Activated CD8-positive, alpha-beta memory T cell treated with anti-CD3 and anti-CD28 coated beads, Interleukin-2, amount 10 ng/mL, durations not matched to agents 7 days and 5 days (primary cell): ENCODE data around the gene MAP7D2. TPM values are rescaled to one million over a fixed set of nuclear protein-coding genes. Genes with fewer than 3 reads are reported as not detected.

ENCODE experiments used
- ATAC-seq: fragments of 150-1000 bp; cut with Tn5 transposase; one replicate; pipeline ENCODE4 v1.10.0; 2021; ENCODE audit warnings: moderate library complexity
- CTCF ChIA-PET: fragments of 350-600 bp; sonication (Branson Sonifier 250); formaldehyde crosslinking; loops from one replicate; lab custom pipeline; 2021; ENCODE audit warnings: antibody characterized with exemption; lab: Charles Lee
- DNase-seq: peaks from one replicate; pipeline ENCODE4 v3.0.0-alpha.2; 2020
- H3K27ac Mint-ChIP-seq: one replicate; pipeline ENCODE4 v1.8.0; 2021; ENCODE audit warnings: mild to moderate bottlenecking, mixed read lengths
- H3K27me3 Mint-ChIP-seq: one replicate; pipeline ENCODE4 v1.8.0; 2021; ENCODE audit warnings: mixed read lengths
- H3K36me3 Mint-ChIP-seq: one replicate; pipeline ENCODE4 v1.8.0; 2021; ENCODE audit warnings: mild to moderate bottlenecking, mixed read lengths
- H3K4me1 Mint-ChIP-seq: one replicate; pipeline ENCODE4 v1.8.0; 2021; ENCODE audit warnings: mixed read lengths
- H3K4me3 Mint-ChIP-seq: one replicate; pipeline ENCODE4 v1.8.0; 2021; ENCODE audit warnings: mild to moderate bottlenecking, moderate library complexity, mixed read lengths
- H3K9me3 Mint-ChIP-seq: one replicate; pipeline ENCODE4 v1.8.0; 2022; ENCODE audit warnings: low read depth, mixed read lengths
- total RNA-seq, 2 experiments: library from RNA; stranded (reverse); gene quantifications; one replicate each; pipeline ENCODE4 v1.2.3, GENCODE V29; 2021

The MAP7D2 gene
- total RNA-seq, 2 experiments from 2014 or later, result 0.15 to 0.40 TPM

DNA sequence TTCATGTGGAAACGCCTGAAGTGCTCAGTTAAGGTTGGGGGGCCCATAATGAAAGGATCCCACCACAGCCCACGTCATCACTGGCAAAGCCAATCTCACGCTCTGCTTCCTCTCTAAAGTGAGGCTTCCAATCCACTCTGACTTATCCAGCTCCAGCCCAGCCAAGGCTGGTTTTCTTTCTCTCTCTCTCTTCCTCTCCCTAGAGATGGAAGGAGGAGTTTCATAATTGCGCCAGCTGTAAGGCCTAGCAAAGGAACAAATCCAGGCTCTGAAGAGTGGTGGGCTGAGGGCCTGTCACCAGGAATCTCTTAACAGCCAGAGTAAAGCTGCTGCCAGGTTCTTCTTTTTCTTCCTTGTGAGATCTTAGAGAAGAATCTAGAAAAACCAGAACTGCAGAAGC, 105.1 kb downstream of the MAP7D2 start:
- Mint-ChIP-seq H3K9me3 (peaks cover 4% of the 10 kb centered on the region), H3K27ac (no peak overlapping the region), H3K4me1 (no peaks in the 10 kb centered on the region), H3K27me3 (peaks cover 3% of the 10 kb centered on the region), H3K4me3 (no peak overlapping the region), H3K36me3 (no peaks in the 10 kb centered on the region)
- CTCF ChIA-PET, result no interaction called here
- DNase-seq (no peak), ATAC-seq (no peak)

GRCh38 chrX:20007962-20008622, 108.6 kb downstream of the MAP7D2 start:
- no peak overlapping the region for H3K27ac Mint-ChIP-seq
- ATAC-seq (no peak), DNase-seq (no peak)
- H3K27me3 Mint-ChIP-seq, result peaks cover under 1% of the 10 kb centered on the region
- CTCF ChIA-PET, result no interaction called here
- H3K4me3 Mint-ChIP-seq, result no peak overlapping the region
- H3K36me3 Mint-ChIP-seq, result no peaks in the 10 kb centered on the region
- H3K4me1 Mint-ChIP-seq, result no peaks in the 10 kb centered on the region
- H3K9me3 Mint-ChIP-seq, result no peaks in the 10 kb centered on the region

GRCh38 chrX:20005883-20006282, 110.8 kb downstream of the MAP7D2 start:
- no peak for ATAC-seq
- Mint-ChIP-seq H3K4me3 (no peak overlapping the region), H3K9me3 (no peaks in the 10 kb centered on the region), H3K36me3 (no peaks in the 10 kb centered on the region), H3K27ac (no peak overlapping the region), H3K27me3 (no peaks in the 10 kb centered on the region), H3K4me1 (no peaks in the 10 kb centered on the region)
- DNase-seq, result no peak
- CTCF ChIA-PET, result interaction anchor here (1.3 kb wide), 1 partner anchor 101 kb away, joined by 3 read pairs; no protein-coding TSS in a partner anchor

DNA sequence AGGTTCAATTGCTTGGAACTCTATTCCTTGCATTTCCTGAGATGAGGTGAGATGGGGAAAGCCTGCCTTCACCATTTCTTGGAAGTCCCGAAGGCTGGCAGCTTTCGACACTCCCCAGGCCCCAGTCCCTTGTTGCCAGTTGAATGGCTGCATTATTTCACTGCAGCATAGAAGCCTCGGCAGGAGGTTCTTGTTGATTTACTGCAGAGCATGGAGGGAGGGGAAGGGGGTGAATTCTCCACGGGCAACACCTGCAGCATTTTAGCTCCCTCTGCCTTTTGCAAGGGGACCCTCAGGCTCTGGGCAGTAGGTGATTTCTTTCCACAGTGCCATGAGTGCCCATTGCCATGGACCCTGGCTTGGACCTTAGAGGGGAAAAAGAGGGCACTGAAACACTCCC, 115.1 kb downstream of the MAP7D2 start:
- no peaks in the 10 kb centered on the region for H3K36me3 Mint-ChIP-seq
- no peaks in the 10 kb centered on the region for H3K4me1 Mint-ChIP-seq
- DNase-seq (no peak), ATAC-seq (no peak)
- CTCF ChIA-PET, result no interaction called here
- no peaks in the 10 kb centered on the region for H3K27me3 Mint-ChIP-seq
- H3K27ac Mint-ChIP-seq, result no peak overlapping the region
- H3K4me3 Mint-ChIP-seq, result no peak overlapping the region
- no peaks in the 10 kb centered on the region for H3K9me3 Mint-ChIP-seq

DNA sequence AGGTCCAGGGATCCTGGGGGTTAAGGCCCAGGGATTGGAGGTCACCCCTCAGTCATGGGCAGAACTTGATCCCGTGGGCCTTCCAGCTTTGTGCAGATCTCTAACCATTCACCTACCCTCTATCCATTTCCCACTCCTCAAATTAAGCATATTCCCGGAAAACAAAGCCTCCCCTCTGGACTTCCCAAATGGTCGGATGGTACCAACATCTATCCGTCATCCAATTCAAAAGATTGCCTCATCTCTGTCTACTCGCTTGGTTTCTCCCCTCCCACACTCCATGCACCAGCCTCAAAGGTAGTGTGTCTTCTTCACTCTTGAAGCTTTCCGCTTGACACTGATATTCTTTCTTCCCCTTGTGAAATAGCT, 125.4 kb downstream of the MAP7D2 start:
- H3K4me3 Mint-ChIP-seq, result peak overlapping the region; percentile 64
- no peaks in the 10 kb centered on the region for H3K27me3 Mint-ChIP-seq
- DNase-seq (no peak), ATAC-seq (no peak)
- CTCF ChIA-PET, result interaction anchor here (1.0 to 3.0 kb wide), 2 partner anchors 86 to 279 kb away, joined by 3 to 15 read pairs; no protein-coding TSS in a partner anchor
- H3K27ac Mint-ChIP-seq, result peak overlapping the region; percentile 83
- no peaks in the 10 kb centered on the region for H3K9me3 Mint-ChIP-seq
- H3K4me1 Mint-ChIP-seq, result peaks cover 16% of the 10 kb centered on the region
- H3K36me3 Mint-ChIP-seq, result peaks cover 2% of the 10 kb centered on the region

DNA sequence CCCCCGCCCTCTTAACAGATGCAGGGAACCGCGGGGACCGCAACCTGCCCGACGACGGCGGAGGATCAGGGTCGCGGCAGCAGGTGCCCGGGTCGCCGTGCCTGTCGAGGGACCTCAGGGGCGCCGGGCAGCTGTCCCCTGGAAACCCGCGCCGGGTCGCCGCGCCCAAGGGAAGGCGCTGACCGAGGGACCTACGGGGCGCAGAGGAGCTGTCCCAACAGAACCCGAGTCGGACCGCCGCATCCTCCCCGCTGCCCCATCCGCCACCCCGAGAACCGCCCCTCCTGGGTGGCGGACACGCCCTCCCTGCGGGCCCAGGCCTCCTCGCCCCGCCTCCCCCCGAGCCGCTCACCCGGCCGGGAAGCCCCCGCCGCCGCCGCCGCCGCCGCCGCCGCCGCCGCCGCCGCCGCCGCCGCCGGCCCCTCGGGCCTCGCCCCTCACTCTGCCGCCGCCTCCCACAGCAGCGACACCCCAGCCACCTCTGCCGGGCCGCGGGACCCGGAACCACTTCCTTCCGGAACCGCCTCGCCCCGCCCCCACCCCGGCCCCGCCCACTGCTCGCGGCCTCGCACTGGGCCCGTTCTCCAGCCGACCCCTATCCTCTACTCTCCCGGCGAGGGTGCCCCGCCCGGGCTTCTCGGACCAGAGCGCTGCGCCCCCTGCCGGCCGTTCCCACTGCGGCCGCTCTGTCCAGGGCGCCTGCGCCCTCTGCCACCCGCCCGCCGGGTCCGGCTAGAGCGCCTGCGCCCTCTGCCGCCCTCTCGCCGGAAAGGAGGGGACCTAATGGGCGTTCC, 126.0 kb downstream of the MAP7D2 start, which contains the start of gene BCLAF3:
Gene BCLAF3, minus strand, starts transcription at position 506 of the 794 bp plus-strand sequence. CDS start 20,797 bp downstream, outside the sequence.
- H3K4me1 Mint-ChIP-seq, result peaks cover 16% of the 10 kb centered on the region
- peak within 1 kb of the TSS; percentile 86 for H3K4me3 Mint-ChIP-seq
- no peaks in the 10 kb centered on the region for H3K9me3 Mint-ChIP-seq
- ATAC-seq (peak; percentile 96), DNase-seq (peak; percentile 92)
- H3K27me3 Mint-ChIP-seq, result no peaks in the 10 kb centered on the region
- CTCF ChIA-PET, result interaction anchor here (1.0 to 3.0 kb wide), 3 partner anchors 83 to 279 kb away, joined by 3 to 15 read pairs (median 3); no protein-coding TSS in a partner anchor
- peak within 1 kb of the TSS; percentile 83 for H3K27ac Mint-ChIP-seq
- H3K36me3 Mint-ChIP-seq, result peaks cover 2% of the 10 kb centered on the region

DNA sequence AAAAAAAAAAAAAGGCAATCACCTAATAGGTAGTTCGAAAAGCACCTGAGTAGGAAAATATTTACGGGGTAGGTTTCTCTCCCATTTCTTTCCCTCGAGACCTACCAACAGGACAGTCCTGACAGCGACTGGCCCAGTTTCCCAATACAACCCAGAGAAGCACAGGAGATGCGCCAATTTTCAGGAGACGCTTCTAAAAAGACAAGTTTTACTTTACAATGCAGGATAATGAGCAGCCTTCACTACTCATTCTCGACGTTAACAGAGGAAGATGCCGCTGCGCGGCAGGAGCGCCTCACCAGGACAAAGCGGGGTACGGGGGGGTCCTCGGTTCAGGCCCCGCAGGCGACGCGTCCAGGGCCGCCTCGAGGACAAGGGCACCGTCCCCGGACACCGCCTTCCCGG, 126.6 kb downstream of the MAP7D2 start:
- peak overlapping the region; percentile 86 for H3K4me3 Mint-ChIP-seq
- DNase-seq, result no peak
- peak; percentile 30 for ATAC-seq
- peaks cover 16% of the 10 kb centered on the region for H3K4me1 Mint-ChIP-seq
- CTCF ChIA-PET, result interaction anchor here (1.0 to 3.0 kb wide), 2 partner anchors 83 to 85 kb away, joined by 3 to 15 read pairs; no protein-coding TSS in a partner anchor
- no peaks in the 10 kb centered on the region for H3K27me3 Mint-ChIP-seq
- H3K9me3 Mint-ChIP-seq, result no peaks in the 10 kb centered on the region
- H3K27ac Mint-ChIP-seq, result peak overlapping the region; percentile 75
- H3K36me3 Mint-ChIP-seq, result peaks cover 3% of the 10 kb centered on the region

DNA sequence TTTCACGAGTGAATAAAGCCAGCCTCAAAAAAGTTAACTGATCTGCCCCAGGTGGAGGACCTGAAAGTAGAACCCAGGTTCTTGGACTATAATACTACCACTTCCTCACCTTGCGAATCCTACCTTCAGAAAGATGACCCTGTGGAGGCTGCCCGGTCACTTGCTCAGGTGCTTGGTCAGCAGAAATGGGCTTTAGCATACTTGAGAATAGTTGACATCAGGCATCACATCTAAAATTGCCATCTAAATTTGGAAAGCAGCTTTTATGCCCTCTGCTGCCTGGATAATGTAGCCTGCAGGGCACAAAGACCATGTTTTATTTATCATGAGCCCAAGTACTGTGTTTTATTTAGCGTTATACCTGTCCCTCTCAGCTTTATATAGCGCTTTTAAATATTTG, 128.9 kb downstream of the MAP7D2 start:
- Mint-ChIP-seq H3K4me1 (peaks cover 16% of the 10 kb centered on the region), H3K4me3 (no peak overlapping the region), H3K9me3 (no peaks in the 10 kb centered on the region), H3K27me3 (no peaks in the 10 kb centered on the region), H3K27ac (no peak overlapping the region), H3K36me3 (peaks cover 3% of the 10 kb centered on the region)
- CTCF ChIA-PET, result interaction anchor here (1.0 kb wide), 1 partner anchor 83 kb away, joined by 3 read pairs; no protein-coding TSS in a partner anchor
- DNase-seq, result no peak
- ATAC-seq, result no peak

DNA sequence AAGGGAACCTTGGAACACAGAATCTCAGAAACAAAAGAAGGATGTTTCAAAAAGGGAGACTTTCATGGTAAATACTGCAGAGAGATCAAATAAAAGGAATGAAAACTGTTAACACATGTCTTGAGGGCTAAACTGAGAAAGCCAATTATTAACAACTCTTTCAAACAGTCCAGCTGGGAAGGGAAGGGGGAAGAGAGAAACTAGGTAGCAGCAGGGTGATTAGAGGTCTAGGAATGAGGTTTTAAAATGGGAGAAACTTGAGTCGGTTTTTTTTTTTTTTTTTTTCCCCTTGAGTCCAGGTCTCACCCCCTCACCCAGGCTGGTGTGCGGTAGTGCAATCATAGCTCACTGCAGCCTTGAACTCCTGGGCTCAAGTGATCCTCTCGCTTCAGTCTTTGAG, 130.2 kb downstream of the MAP7D2 start:
- Mint-ChIP-seq H3K9me3 (no peaks in the 10 kb centered on the region), H3K27ac (no peak overlapping the region), H3K4me1 (peaks cover 13% of the 10 kb centered on the region), H3K36me3 (peaks cover 3% of the 10 kb centered on the region), H3K4me3 (no peak overlapping the region), H3K27me3 (no peaks in the 10 kb centered on the region)
- no peak for ATAC-seq
- CTCF ChIA-PET, result interaction anchor here (0.7 to 0.9 kb wide), 2 partner anchors 16 to 82 kb away, joined by 3 to 4 read pairs; no protein-coding TSS in a partner anchor
- DNase-seq, result no peak

DNA sequence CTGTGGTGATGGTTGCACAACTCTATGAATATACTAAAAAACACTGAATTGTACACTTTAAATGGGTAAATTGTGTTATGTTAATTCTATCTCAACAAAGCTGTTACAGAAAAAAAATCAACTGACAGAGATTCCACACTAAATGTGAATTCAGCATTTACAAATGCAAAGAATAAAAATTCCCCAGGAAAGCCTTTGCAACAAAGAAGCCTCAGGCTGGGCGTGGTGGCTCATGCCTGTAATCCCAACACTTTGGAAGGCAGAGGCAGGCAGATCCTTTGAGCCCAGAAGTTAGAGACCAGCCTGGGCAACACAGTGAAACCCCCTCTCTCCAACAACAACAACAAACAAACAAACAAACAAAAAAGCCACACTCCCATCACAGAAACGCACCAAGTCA, 134.8 kb downstream of the MAP7D2 start:
- Mint-ChIP-seq H3K9me3 (no peaks in the 10 kb centered on the region), H3K4me1 (peaks cover 13% of the 10 kb centered on the region), H3K27ac (no peak overlapping the region), H3K36me3 (peaks cover 15% of the 10 kb centered on the region), H3K27me3 (no peaks in the 10 kb centered on the region), H3K4me3 (no peak overlapping the region)
- no peak for DNase-seq
- CTCF ChIA-PET, result no interaction called here
- no peak for ATAC-seq

- peaks cover 24% of the 10 kb centered on the region for H3K36me3 Mint-ChIP-seq
- H3K27ac Mint-ChIP-seq, result no peak overlapping the region
- H3K4me3 Mint-ChIP-seq, result no peak overlapping the region
- H3K9me3 Mint-ChIP-seq, result no peaks in the 10 kb centered on the region
- H3K4me1 Mint-ChIP-seq, result peaks cover 22% of the 10 kb centered on the region
- CTCF ChIA-PET, result no interaction called here
- H3K27me3 Mint-ChIP-seq, result no peaks in the 10 kb centered on the region
- DNase-seq, result no peak
- no peak for ATAC-seq
Observed at GRCh38 chrX:19975845-19976244, 140.9 kb downstream of the MAP7D2 start.

DNA sequence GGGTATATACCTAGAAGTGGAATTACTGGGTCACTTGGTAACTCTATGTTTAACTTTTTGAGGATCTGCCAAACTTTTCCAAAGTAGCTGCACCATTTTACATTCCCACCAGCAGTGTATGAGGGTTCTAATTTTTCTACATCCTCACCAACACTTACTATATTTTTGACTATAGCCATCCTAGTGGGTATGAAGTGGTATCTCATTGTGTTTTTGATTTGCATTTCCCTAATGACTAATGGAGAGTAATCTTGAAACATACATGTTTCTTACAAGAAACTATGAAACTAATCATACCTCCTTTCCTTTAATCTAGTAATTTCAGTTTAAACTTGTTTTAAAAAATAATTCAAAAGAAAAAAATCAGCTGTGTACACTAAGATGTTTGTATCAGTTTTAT, 143.7 kb downstream of the MAP7D2 start:
- Mint-ChIP-seq H3K9me3 (no peaks in the 10 kb centered on the region), H3K27me3 (no peaks in the 10 kb centered on the region), H3K36me3 (peaks cover 20% of the 10 kb centered on the region), H3K27ac (no peak overlapping the region), H3K4me1 (peaks cover 18% of the 10 kb centered on the region), H3K4me3 (no peak overlapping the region)
- ATAC-seq (no peak), DNase-seq (no peak)
- CTCF ChIA-PET, result interaction anchor here (1.3 kb wide), 1 partner anchor 68 kb away, joined by 3 read pairs; no protein-coding TSS in a partner anchor

DNA sequence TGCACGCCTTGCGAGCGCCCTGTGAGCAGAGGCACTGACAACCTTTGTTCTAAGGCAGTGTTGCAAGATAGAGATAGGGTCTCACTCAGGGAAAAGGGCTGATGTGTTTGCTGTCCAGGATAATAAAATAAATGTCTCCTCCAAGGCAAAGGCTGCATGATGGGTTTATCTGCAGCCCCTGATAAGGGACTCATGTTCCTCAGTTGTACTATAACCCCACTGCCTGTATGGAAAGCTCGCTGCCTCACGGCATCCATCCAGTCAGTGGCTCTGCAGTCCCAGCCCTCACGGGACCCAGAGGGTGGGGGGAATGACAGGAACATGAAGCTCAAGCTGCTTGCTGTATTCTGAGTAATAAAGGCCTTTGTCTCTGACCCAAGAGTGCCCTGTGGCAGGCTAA, 148.4 kb downstream of the MAP7D2 start:
- CTCF ChIA-PET, result no interaction called here
- H3K36me3 Mint-ChIP-seq, result peaks cover 14% of the 10 kb centered on the region
- no peaks in the 10 kb centered on the region for H3K27me3 Mint-ChIP-seq
- no peak overlapping the region for H3K4me3 Mint-ChIP-seq
- no peak overlapping the region for H3K27ac Mint-ChIP-seq
- no peaks in the 10 kb centered on the region for H3K9me3 Mint-ChIP-seq
- DNase-seq (no peak), ATAC-seq (no peak)
- H3K4me1 Mint-ChIP-seq, result peaks cover 21% of the 10 kb centered on the region
